Measurements from ENCODE around the gene NCOA1.

DNA sequence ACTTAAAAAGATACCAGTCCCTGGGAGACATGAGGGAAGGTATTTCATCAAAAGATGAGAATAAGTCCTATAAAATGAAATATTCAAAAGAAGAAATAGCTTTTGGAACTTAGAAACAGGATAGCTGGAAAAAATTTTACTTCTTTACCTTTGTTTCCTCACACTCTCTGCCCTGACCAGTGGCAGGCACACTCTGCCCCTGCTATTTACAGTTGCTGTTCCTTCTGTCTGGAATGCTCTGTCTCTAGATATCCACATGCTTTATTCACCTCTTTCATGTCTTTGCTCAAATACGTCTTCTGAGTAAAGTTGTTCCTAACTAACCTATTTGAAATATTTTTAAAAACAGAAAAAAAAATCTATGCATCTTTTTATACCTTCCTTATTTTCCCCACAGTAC lies 176.5 kb downstream of the NCOA1 start:
- TF ChIP-seq POLR2A (IDR thresholded peaks at IDR 0.05; ENCODE audit: low read length) (no peak), GATA1 (IDR thresholded peaks at IDR 0.05; ENCODE audit: low read depth, low read length) (no peak)
